Activated naive CD4-positive, alpha-beta T cell treated with anti-CD3 and anti-CD28 coated beads, Interleukin-2, amount 50 U/mL, for 72 hours (primary cell): Measurements from ENCODE around the gene RBCK1. TPM values are rescaled to one million over a fixed set of nuclear protein-coding genes. Genes with fewer than 3 reads are reported as not detected.

Experiments used
- ATAC-seq, 2 donors: fragments of 150-1000 bp; cut with Tn5 transposase; 2 replicates each; pipeline ENCODE4 v1.10.0; 2021; ENCODE audit warnings: mild to moderate bottlenecking in 2 of 2, moderate library complexity in 2 of 2
- DNase-seq, 2 donors: peaks; one replicate each; pipeline ENCODE4 v3.0.0; 2021 to 2022; ENCODE audit warnings: low spot score in 2 of 2
- H3K27ac Mint-ChIP-seq, 2 donors: one replicate each; pipeline ENCODE4 v1.8.0; 2022; ENCODE audit warnings: mild to moderate bottlenecking in 2 of 2, mixed read lengths in 2 of 2
- H3K36me3 Mint-ChIP-seq, 2 donors: one replicate each; pipeline ENCODE4 v1.8.0; 2022; ENCODE audit warnings: mixed read lengths in 2 of 2
- H3K9me3 Mint-ChIP-seq, 2 donors: one replicate each; pipeline ENCODE4 v1.8.0; 2022; ENCODE audit warnings: mixed read lengths in 2 of 2
- total RNA-seq, 2 donors: library from RNA; stranded (reverse); gene quantifications; one replicate each; pipeline ENCODE4 v1.2.3, GENCODE V29; 2022

RBCK1 gene
- total RNA-seq, 2 donors from 2014 or later, result 113 to 150 TPM

- ATAC-seq (peak in 1 of 2 donors; percentile 34), DNase-seq (no peak)
- Mint-ChIP-seq H3K36me3 (peaks cover 0 to 50% of the 10 kb centered on the region in 2 donors), H3K27ac (no peak overlapping the region), H3K9me3 (no peaks in the 10 kb centered on the region)
These were observed 12.1 kb downstream of the RBCK1 start for GRCh38 chr20:420166-420620.

GRCh38 chr20:420721-421574 lies 12.8 kb downstream of the RBCK1 start:
- peak overlapping the region; percentile 51 to 62 for H3K27ac Mint-ChIP-seq
- ATAC-seq (peak in 1 of 2 donors; percentile 25), DNase-seq (no peak)
- H3K36me3 Mint-ChIP-seq, result peaks cover 0 to 42% of the 10 kb centered on the region in 2 donors
- H3K9me3 Mint-ChIP-seq, result no peaks in the 10 kb centered on the region

- peaks cover 0 to 36% of the 10 kb centered on the region in 2 donors for H3K36me3 Mint-ChIP-seq
These were observed 13.7 kb downstream of the RBCK1 start for GRCh38 chr20:421685-422250.

GRCh38 chr20:426566-426965 lies 18.5 kb downstream of the RBCK1 start:
- DNase-seq (no peak), ATAC-seq (no peak)
- Mint-ChIP-seq H3K36me3 (peaks cover 9 to 33% of the 10 kb centered on the region in 2 donors), H3K27ac (no peak overlapping the region), H3K9me3 (no peaks in the 10 kb centered on the region)

More at GRCh38 chr20:421685-422250, 13.7 kb downstream of the RBCK1 start:
- no peak for DNase-seq
- ATAC-seq, result no peak
- peak overlapping the region; percentile 51 to 62 for H3K27ac Mint-ChIP-seq
- no peaks in the 10 kb centered on the region for H3K9me3 Mint-ChIP-seq

GRCh38 chr20:427401-427800 lies 19.3 kb downstream of the RBCK1 start:
- Mint-ChIP-seq H3K9me3 (no peaks in the 10 kb centered on the region), H3K36me3 (peaks cover 9 to 27% of the 10 kb centered on the region in 2 donors), H3K27ac (no peak overlapping the region)
- DNase-seq (no peak), ATAC-seq (peak in 1 of 2 donors; percentile 21)

- peak overlapping the region in 1 of 2 donors; percentile 90 for H3K27ac Mint-ChIP-seq
- peaks cover 9 to 25% of the 10 kb centered on the region in 2 donors for H3K36me3 Mint-ChIP-seq
- DNase-seq (no peak), ATAC-seq (no peak)
- no peaks in the 10 kb centered on the region for H3K9me3 Mint-ChIP-seq
These were observed 20.0 kb downstream of the RBCK1 start for GRCh38 chr20:427849-428657.

GRCh38 chr20:428658-429200 lies 20.6 kb downstream of the RBCK1 start:
- ATAC-seq, result no peak
- Mint-ChIP-seq H3K36me3 (peaks cover 9 to 22% of the 10 kb centered on the region in 2 donors), H3K27ac (no peak overlapping the region), H3K9me3 (no peaks in the 10 kb centered on the region)
- DNase-seq, result no peak

- Mint-ChIP-seq H3K27ac (peak overlapping the region in 1 of 2 donors; percentile 88), H3K9me3 (no peaks in the 10 kb centered on the region), H3K36me3 (peaks cover 9 to 17% of the 10 kb centered on the region in 2 donors)
These were observed 22.2 kb downstream of the RBCK1 start for GRCh38 chr20:430091-430999.

GRCh38 chr20:431012-431904 lies 23.2 kb downstream of the RBCK1 start:
- DNase-seq (no peak), ATAC-seq (no peak)
- Mint-ChIP-seq H3K27ac (peak overlapping the region in 1 of 2 donors; percentile 88), H3K9me3 (no peaks in the 10 kb centered on the region), H3K36me3 (peaks cover 9 to 26% of the 10 kb centered on the region in 2 donors)

More at GRCh38 chr20:430091-430999, 22.2 kb downstream of the RBCK1 start:
- ATAC-seq (no peak), DNase-seq (no peak)

GRCh38 chr20:432208-432607 lies 24.1 kb downstream of the RBCK1 start:
- Mint-ChIP-seq H3K27ac (peak overlapping the region; percentile 85 to 90), H3K9me3 (no peaks in the 10 kb centered on the region), H3K36me3 (peaks cover 10 to 35% of the 10 kb centered on the region in 2 donors)
- no peak for DNase-seq
- ATAC-seq, result no peak

- ATAC-seq, result no peak
- H3K27ac Mint-ChIP-seq, result peak overlapping the region; percentile 85 to 97
These were observed 24.7 kb downstream of the RBCK1 start for GRCh38 chr20:432677-433299.

GRCh38 chr20:433300-433975 lies 25.3 kb downstream of the RBCK1 start:
- Mint-ChIP-seq H3K9me3 (no peaks in the 10 kb centered on the region), H3K27ac (peak overlapping the region; percentile 85 to 97), H3K36me3 (peaks cover 13 to 41% of the 10 kb centered on the region in 2 donors)
- ATAC-seq, result peak; percentile 92 to 93
- peak; percentile 66 to 84 for DNase-seq

More at GRCh38 chr20:432677-433299, 24.7 kb downstream of the RBCK1 start:
- H3K9me3 Mint-ChIP-seq, result no peaks in the 10 kb centered on the region
- DNase-seq, result no peak
- H3K36me3 Mint-ChIP-seq, result peaks cover 13 to 38% of the 10 kb centered on the region in 2 donors

GRCh38 chr20:434221-434620 lies 26.1 kb downstream of the RBCK1 start:
- ATAC-seq (no peak), DNase-seq (no peak)
- Mint-ChIP-seq H3K36me3 (peaks cover 15 to 47% of the 10 kb centered on the region in 2 donors), H3K27ac (peak overlapping the region; percentile 85 to 97), H3K9me3 (no peaks in the 10 kb centered on the region)
